Measurements from ENCODE around the gene KLK3. TPM values are rescaled to one million over a fixed set of nuclear protein-coding genes. Genes with fewer than 3 reads are reported as not detected.

KLK3 gene
- total and polyA plus RNA-seq, 2 of the 13 experiments (the other 11 are each of a cell fraction or from before 2014, with no cell fraction given): not detected

- TF ChIP-seq SSRP1 (CRISPR knock-in tag; IDR thresholded peaks at IDR 0.05): no peak
- TF ChIP-seq U2AF1 (optimal IDR thresholded peaks at IDR 0.05; ENCODE audit: low read depth, low read length): no peak
- no peak for TF ChIP-seq PBX3 (CRISPR knock-in tag; IDR thresholded peaks at IDR 0.05; ENCODE audit: borderline replicate concordance)
- TF ChIP-seq ZNF576 (CRISPR knock-in tag; IDR thresholded peaks at IDR 0.05): no peak
- no peak for TF ChIP-seq ZNF724P (CRISPR knock-in tag; IDR thresholded peaks at IDR 0.05; ENCODE audit: borderline replicate concordance)
- no peak for TF ChIP-seq SMYD3 (CRISPR knock-in tag; IDR thresholded peaks at IDR 0.05)
- no peak for TF ChIP-seq ZSCAN25 (CRISPR knock-in tag; IDR thresholded peaks at IDR 0.05)
Observed at GRCh38 chr19:50842130-50842529, 12.6 kb upstream of the KLK3 start (continued).

GRCh38 chr19:50843205-50843604, 11.5 kb upstream of the KLK3 start:
- no peak for TF ChIP-seq ATF2 (CRISPR knock-in tag; IDR thresholded peaks at IDR 0.05)
- no peak for TF ChIP-seq MTF2 (CRISPR knock-in tag; IDR thresholded peaks at IDR 0.05; ENCODE audit: borderline replicate concordance)
- TF ChIP-seq RORA (CRISPR knock-in tag; IDR thresholded peaks at IDR 0.05): no peak
- no peak for TF ChIP-seq CEBPZ (IDR thresholded peaks at IDR 0.05; ENCODE audit: low read length)
- no peak for TF ChIP-seq ZXDC (CRISPR knock-in tag; IDR thresholded peaks at IDR 0.05)
- no peaks in the 10 kb centered on the region for H3K9me3 ChIP-seq (ENCODE audit: low read length)
- CTCF ChIA-PET (ENCODE audit: low intra/inter-chr PET ratio, low total read pairs): no interaction called here
- peaks cover 0 to 4% of the 10 kb centered on the region in 2 experiments; a peak in 2 of 5 replicates for H3K27me3 ChIP-seq (ENCODE audit: control insufficient read depth in 1 of 2, insufficient read depth in 2 of 2, low read length in 2 of 2)
- H3K27ac ChIP-seq (ENCODE audit: extremely low read length, insufficient read depth, low read length): no peak overlapping the region
- no peak overlapping the region for H3K9ac ChIP-seq (ENCODE audit: insufficient read depth, low read depth, low read length)
- H4K20me1 ChIP-seq (ENCODE audit: insufficient read depth, low read length): no peaks in the 10 kb centered on the region
- no peak for ATAC-seq
- POLR2A ChIA-PET: no interaction called here
- no peak overlapping the region for H2AFZ ChIP-seq (ENCODE audit: low read length)
- H3K4me3 ChIP-seq (replicated peaks in 1 of 3; ENCODE audit: insufficient read depth in 1 of 3, low read depth in 2 of 3, low read length in 3 of 3): no peak overlapping the region
- 62% methylated on average over 2 of the region's 2 CpGs for WGBS (ENCODE audit: low lambda C conversion rate)
- DNase-seq (ENCODE audit: low spot score): no peak
- intact Hi-C loops (cut with micrococcal nuclease; ENCODE audit: unreplicated experiment) (no loop called here), in situ Hi-C loops (cut with HindIII; ENCODE audit: extremely low pct_ligation_motif_present, low pct_unique_long_range_greater_than_20kb) (no loop called here)
- no peaks in the 10 kb centered on the region for H3K79me2 ChIP-seq (ENCODE audit: insufficient read depth, low read length)
- no peaks in the 10 kb centered on the region for H3K36me3 ChIP-seq (replicated peaks in 1 of 2; ENCODE audit: control insufficient read depth in 1 of 2, insufficient read depth in 2 of 2, low read length in 2 of 2)
- no peak overlapping the region for H3K4me2 ChIP-seq (ENCODE audit: low read depth, low read length)
- FAIRE-seq: no peak
- BruUV-seq (replicated peaks): no TSS peak
- H3K4me1 ChIP-seq (ENCODE audit: insufficient read depth, low read length): no peaks in the 10 kb centered on the region

Measured in HepG2 (cell line).